Measurements from ENCODE around the gene CYB561A3.

GRCh38 chr11:61334434-61335354 is 27.0 kb downstream of the CYB561A3 start:
- TF ChIP-seq CTCF (IDR thresholded peaks at IDR 0.05), result no peak
- TF ChIP-seq POLR2AphosphoS5 (IDR thresholded peaks at IDR 0.05; ENCODE audit: low read depth, low read length), result no peak
- TF ChIP-seq REST (IDR thresholded peaks at IDR 0.05; ENCODE audit: insufficient read depth in 1 of 2, low read depth in 2 of 2, low read length in 1 of 2), result no peak
- TF ChIP-seq SIN3A (IDR thresholded peaks at IDR 0.05; ENCODE audit: borderline replicate concordance, insufficient read depth, low read depth, low read length), result no peak
- no peak for TF ChIP-seq TCF7L2 (IDR thresholded peaks at IDR 0.05; ENCODE audit: low read depth, low read length)
